HepG2 (cell line): ENCODE data around the gene ZNF30. TPM values are rescaled to one million over a fixed set of nuclear protein-coding genes. Genes with fewer than 3 reads are reported as not detected.

ENCODE experiments used
- ATAC-seq: fragments of 200-7000 bp; cut with Tn5 transposase; 3 replicates; pipeline ENCODE4 v1.9.1; 2020; ENCODE audit warnings: mild to moderate bottlenecking, moderate library complexity
- BruUV-seq: library from RNA; stranded (reverse); fragments of 400-500 nt; replicated peaks from 2 replicates; lab custom pipeline; 2021; lab: Mats Ljungman, UMichigan
- CTCF ChIA-PET: fragments of 300-600 bp; formaldehyde crosslinking; extraction: SDS; loops from one replicate; lab custom pipeline; 2021; ENCODE audit warnings: low total read pairs, inconsistent platforms, low intra/inter-chr PET ratio; lab: Yijun Ruan, JAX
- POLR2A ChIA-PET: fragments of 350-600 bp; sonication (Branson Sonifier 250); formaldehyde crosslinking; loops from one replicate; lab custom pipeline; 2020; ENCODE audit warnings: antibody characterized with exemption, inconsistent platforms; lab: Yijun Ruan, JAX
- DNase-seq: peaks from one replicate; pipeline ENCODE4 v3.0.0-alpha.2; 2015; ENCODE audit warnings: low spot score
- FAIRE-seq: peaks from 3 replicates; lab custom pipeline; 2011; peaks lifted over from hg19 to GRCh38; lab: Jason Lieb, UNC
- H2AFZ ChIP-seq: one replicate; pipeline ENCODE4 v1.6.1; 2011; ENCODE audit warnings: low read length, inconsistent platforms
- H3K27ac ChIP-seq: fragments of 300-600 bp; 3 replicates; pipeline ENCODE4 v1.8.0; 2011; ENCODE audit warnings: mixed run types, mild to moderate bottlenecking, mixed read lengths, low read length, inconsistent platforms; ENCODE audit not compliant: insufficient read depth; ENCODE audit errors: extremely low read length
- H3K27me3 ChIP-seq, 2 experiments: fragments of 200-600 bp in 1 of 2; 2 replicates in 1 of 2; 3 replicates in 1 of 2; pipeline versions ENCODE4 v1.6.0 to v1.8.0; 2011; ENCODE audit warnings: low read length in 2 of 2, mild to moderate bottlenecking in 2 of 2, moderate library complexity in 2 of 2, inconsistent platforms in 1 of 2; ENCODE audit not compliant: insufficient read depth in 2 of 2, control insufficient read depth in 1 of 2
- H3K36me3 ChIP-seq, 2 experiments: fragments of 200-600 bp in 1 of 2; replicated peaks in 1 of 2; 2 replicates in 1 of 2; 3 replicates in 1 of 2; pipeline versions ENCODE4 v1.5.1 to v1.8.0; 2011; ENCODE audit warnings: low read length in 2 of 2, inconsistent platforms in 1 of 2; ENCODE audit not compliant: insufficient read depth in 2 of 2, control insufficient read depth in 1 of 2
- H3K4me1 ChIP-seq: 2 replicates; pipeline ENCODE4 v1.5.1; 2012; ENCODE audit warnings: low read length, inconsistent platforms; ENCODE audit not compliant: insufficient read depth
- H3K4me2 ChIP-seq: 2 replicates; pipeline ENCODE4 v1.6.0; 2011; ENCODE audit warnings: low read depth, low read length, inconsistent platforms
- H3K4me3 ChIP-seq, 3 experiments: fragments of 200-600 bp in 1 of 3; sonication (generic), shearing (Covaris generic) in 1 of 3; replicated peaks in 1 of 3; 2 replicates each; pipeline ENCODE4 v1.5.1; 2011 to 2016; ENCODE audit warnings: low read length in 3 of 3, inconsistent platforms in 2 of 3, low read depth in 2 of 3, mild to moderate bottlenecking in 2 of 3, control low read depth in 1 of 3, mixed read lengths in 1 of 3; ENCODE audit not compliant: insufficient read depth in 1 of 3
- H3K79me2 ChIP-seq: one replicate; pipeline ENCODE4 v1.6.1; 2011; ENCODE audit warnings: low read length, inconsistent platforms; ENCODE audit not compliant: insufficient read depth
- H3K9ac ChIP-seq: 2 replicates; pipeline ENCODE4 v1.6.0; 2011; ENCODE audit warnings: mild to moderate bottlenecking, low read depth, low read length, inconsistent platforms; ENCODE audit not compliant: insufficient read depth
- H3K9me3 ChIP-seq: 2 replicates; pipeline ENCODE4 v1.5.1; 2012; ENCODE audit warnings: mild to moderate bottlenecking, low read length
- H4K20me1 ChIP-seq: 2 replicates; pipeline ENCODE4 v1.6.0; 2011; ENCODE audit warnings: inconsistent platforms, mild to moderate bottlenecking, low read length, moderate library complexity; ENCODE audit not compliant: insufficient read depth
- AHDC1 ChIP-seq: sonication (generic); formaldehyde crosslinking; IDR thresholded peaks from 2 replicates; pipeline ENCODE4 v1.5.1; 2020; ENCODE audit warnings: mild to moderate bottlenecking, missing genetic modification reagents, borderline replicate concordance
- TRAFD1 ChIP-seq: sonication (generic); formaldehyde crosslinking; IDR thresholded peaks from 2 replicates; pipeline ENCODE4 v1.5.1; 2020; ENCODE audit warnings: missing genetic modification reagents, mild to moderate bottlenecking, borderline replicate concordance
- ZMYM4 ChIP-seq: sonication (generic); formaldehyde crosslinking; IDR thresholded peaks from 2 replicates; pipeline ENCODE4 v1.8.1; 2023; ENCODE audit warnings: mild to moderate bottlenecking, missing genetic modification reagents
- ZNF224 ChIP-seq: sonication (generic); formaldehyde crosslinking; IDR thresholded peaks from 2 replicates; pipeline ENCODE4 v1.5.0; 2020; ENCODE audit warnings: mild to moderate bottlenecking, missing genetic modification reagents
- ZNF264 ChIP-seq: sonication (generic); formaldehyde crosslinking; IDR thresholded peaks from 2 replicates; pipeline ENCODE4 v1.4.0; 2020; ENCODE audit warnings: missing genetic modification reagents
- WGBS: methylation state at CpG from one replicate; pipeline ENCODE4 v1.1.6; 2017; ENCODE audit warnings: low lambda C conversion rate; 5-methylcytosine and 5-hydroxymethylcytosine counted together
- in situ Hi-C: cut with HindIII; loops from 2 replicates; pipeline ENCODE4 v1.10.0; 2017; ENCODE audit warnings: low pct_unique_long_range_greater_than_20kb; ENCODE audit not compliant: extremely low pct_ligation_motif_present
- intact Hi-C: fragments of 100-400 bp; cut with micrococcal nuclease; formaldehyde crosslinking; loops from one replicate; pipeline ENCODE4 v1.10.0; 2022; ENCODE audit not compliant: unreplicated experiment
- polyA plus RNA-seq, 8 experiments: library from polyadenylated mRNA; depleted of rRNA in 3 of 8; stranded (reverse) in 7 of 8; unstranded in 1 of 8; fragments of >200 nt; fragmentation: Illumina TruSeq in 4 of 8; extraction: Trizol in 4 of 8; gene quantifications; 2 replicates each; pipeline versions ENCODE4 v1.2.1 to v1.2.3, GENCODE V29; 2011 to 2016; ENCODE audit warnings: low read depth in 4 of 8, missing spikeins in 1 of 8, mixed read lengths in 1 of 8; ENCODE audit not compliant: insufficient read depth in 1 of 8
- total RNA-seq, 5 experiments: library from RNA; depleted of rRNA; stranded (reverse); fragments of >200 nt; fragmentation: Illumina TruSeq; extraction: Trizol; gene quantifications; 2 replicates each; pipeline ENCODE4 v1.2.3, GENCODE V29; 2016; ENCODE audit warnings: low read depth in 1 of 5
- TF ChIP-seq, protein P1 (sequence below): sonication (generic); formaldehyde crosslinking; IDR thresholded peaks from 2 replicates; pipeline ENCODE4 v1.9.0; 2022; ENCODE audit warnings: low read depth, missing genetic modification reagents

The ZNF30 gene
- total and polyA plus RNA-seq, 2 of the 13 experiments (the other 11 are each of a cell fraction or from before 2014, with no cell fraction given), result 2.3 to 4.4 TPM

DNA sequence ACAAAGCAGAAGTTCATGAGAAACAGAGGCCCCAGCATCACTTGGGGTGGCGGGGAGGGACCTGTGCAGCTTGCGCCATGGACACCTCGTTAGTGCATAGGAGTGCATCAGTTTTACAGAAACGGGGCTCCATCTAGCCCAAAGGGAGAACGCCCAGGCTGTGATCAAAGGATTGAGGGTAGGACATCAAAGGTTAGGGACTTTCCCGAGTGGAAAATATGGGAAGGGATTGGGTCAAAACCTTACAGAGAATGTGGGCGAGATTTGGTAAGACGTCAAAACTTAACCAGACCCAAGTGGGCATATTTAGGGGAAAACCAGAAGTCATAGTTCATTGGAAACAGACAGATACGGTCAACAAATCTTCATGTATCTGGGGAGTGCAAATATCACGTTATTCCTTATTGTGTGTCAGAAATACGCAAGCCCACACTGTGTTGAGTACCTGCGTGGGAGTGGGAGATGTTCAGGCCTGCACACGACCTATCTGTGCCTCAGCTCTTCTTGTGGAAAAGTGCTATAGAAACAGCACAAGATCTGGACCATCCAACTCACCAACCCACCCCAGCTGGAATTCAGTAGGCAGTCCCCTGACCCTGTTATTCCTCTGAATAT is 64.0 kb downstream of the ZNF30 start:
- CTCF ChIA-PET, result no interaction called here
- no TSS peak for BruUV-seq
- in situ Hi-C loops (no loop called here), intact Hi-C loops (no loop called here)
- Histone ChIP-seq H3K9ac (no peak overlapping the region), H3K36me3 (no peaks in the 10 kb centered on the region), H3K4me3 (no peak overlapping the region), H3K27me3 (peaks cover 0 to 17% of the 10 kb centered on the region in 2 experiments; a peak in 3 of 5 replicates), H2AFZ (no peak overlapping the region), H3K4me1 (peaks cover 44% of the 10 kb centered on the region), H3K27ac (no peak overlapping the region), H3K79me2 (no peaks in the 10 kb centered on the region), H4K20me1 (no peaks in the 10 kb centered on the region), H3K9me3 (no peaks in the 10 kb centered on the region), H3K4me2 (no peak overlapping the region)
- POLR2A ChIA-PET, result no interaction called here
- FAIRE-seq (no peak), DNase-seq (no peak), ATAC-seq (no peak)
- TF ChIP-seq, protein P1, sequence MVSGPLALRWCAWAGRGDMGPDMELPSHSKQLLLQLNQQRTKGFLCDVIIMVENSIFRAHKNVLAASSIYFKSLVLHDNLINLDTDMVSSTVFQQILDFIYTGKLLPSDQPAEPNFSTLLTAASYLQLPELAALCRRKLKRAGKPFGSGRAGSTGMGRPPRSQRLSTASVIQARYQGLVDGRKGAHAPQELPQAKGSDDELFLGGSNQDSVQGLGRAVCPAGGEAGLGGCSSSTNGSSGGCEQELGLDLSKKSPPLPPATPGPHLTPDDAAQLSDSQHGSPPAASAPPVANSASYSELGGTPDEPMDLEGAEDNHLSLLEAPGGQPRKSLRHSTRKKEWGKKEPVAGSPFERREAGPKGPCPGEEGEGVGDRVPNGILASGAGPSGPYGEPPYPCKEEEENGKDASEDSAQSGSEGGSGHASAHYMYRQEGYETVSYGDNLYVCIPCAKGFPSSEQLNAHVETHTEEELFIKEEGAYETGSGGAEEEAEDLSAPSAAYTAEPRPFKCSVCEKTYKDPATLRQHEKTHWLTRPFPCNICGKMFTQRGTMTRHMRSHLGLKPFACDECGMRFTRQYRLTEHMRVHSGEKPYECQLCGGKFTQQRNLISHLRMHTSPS (CRISPR knock-in tag), result no peak
- no peak for TF ChIP-seq AHDC1 (CRISPR knock-in tag)
- TF ChIP-seq ZNF264, result no peak
- no peak for TF ChIP-seq TRAFD1 (CRISPR knock-in tag)
- TF ChIP-seq ZNF224, result no peak
- no peak for TF ChIP-seq ZMYM4 (CRISPR knock-in tag)
- 16% methylated on average over 13 of the region's 13 CpGs for whole genome bisulfite sequencing
